ENCODE results near the gene CSF3R.

DNA sequence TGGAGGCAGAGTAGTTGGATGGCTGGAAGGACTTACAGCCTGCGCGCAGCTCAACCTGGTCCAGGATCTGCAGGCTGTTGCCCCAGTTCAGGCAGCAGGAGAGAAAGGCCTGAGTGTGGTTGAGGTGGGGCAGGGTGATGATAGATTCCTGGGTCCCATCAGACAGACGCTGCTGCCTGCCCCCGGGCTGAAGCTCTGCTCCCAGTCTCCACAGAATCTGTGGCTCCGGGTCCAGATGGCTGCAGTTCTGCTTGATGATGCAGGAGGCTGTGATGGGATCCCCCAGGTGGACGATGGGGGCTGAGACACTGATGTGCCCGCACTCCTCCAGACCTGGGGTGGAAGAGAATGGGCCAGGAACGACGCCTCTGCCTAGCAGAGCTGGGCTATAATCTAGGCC, 7.4 kb downstream of the CSF3R start:
- TF ChIP-seq, protein P1, sequence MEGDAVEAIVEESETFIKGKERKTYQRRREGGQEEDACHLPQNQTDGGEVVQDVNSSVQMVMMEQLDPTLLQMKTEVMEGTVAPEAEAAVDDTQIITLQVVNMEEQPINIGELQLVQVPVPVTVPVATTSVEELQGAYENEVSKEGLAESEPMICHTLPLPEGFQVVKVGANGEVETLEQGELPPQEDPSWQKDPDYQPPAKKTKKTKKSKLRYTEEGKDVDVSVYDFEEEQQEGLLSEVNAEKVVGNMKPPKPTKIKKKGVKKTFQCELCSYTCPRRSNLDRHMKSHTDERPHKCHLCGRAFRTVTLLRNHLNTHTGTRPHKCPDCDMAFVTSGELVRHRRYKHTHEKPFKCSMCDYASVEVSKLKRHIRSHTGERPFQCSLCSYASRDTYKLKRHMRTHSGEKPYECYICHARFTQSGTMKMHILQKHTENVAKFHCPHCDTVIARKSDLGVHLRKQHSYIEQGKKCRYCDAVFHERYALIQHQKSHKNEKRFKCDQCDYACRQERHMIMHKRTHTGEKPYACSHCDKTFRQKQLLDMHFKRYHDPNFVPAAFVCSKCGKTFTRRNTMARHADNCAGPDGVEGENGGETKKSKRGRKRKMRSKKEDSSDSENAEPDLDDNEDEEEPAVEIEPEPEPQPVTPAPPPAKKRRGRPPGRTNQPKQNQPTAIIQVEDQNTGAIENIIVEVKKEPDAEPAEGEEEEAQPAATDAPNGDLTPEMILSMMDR (conservative IDR thresholded peaks at IDR 0.05 in 1 of 2, IDR thresholded peaks at IDR 0.05 in 1 of 2; ENCODE audit: extremely low read depth in 1 of 2, insufficient read depth in 1 of 2, low read depth in 1 of 2, low read length in 2 of 2) = no peak
- no peak for TF ChIP-seq EZH2 (IDR thresholded peaks at IDR 0.05; ENCODE audit: borderline replicate concordance, low read length)

Measured in mammary epithelial cell (primary cell).